ENCODE measurements around the gene RAI1. TPM values are rescaled to one million over a fixed set of nuclear protein-coding genes. Genes with fewer than 3 reads are reported as not detected.

Gene RAI1
- total and polyA plus RNA-seq, 2 experiments from 2014 or later, result 0.87 to 0.89 TPM

DNA sequence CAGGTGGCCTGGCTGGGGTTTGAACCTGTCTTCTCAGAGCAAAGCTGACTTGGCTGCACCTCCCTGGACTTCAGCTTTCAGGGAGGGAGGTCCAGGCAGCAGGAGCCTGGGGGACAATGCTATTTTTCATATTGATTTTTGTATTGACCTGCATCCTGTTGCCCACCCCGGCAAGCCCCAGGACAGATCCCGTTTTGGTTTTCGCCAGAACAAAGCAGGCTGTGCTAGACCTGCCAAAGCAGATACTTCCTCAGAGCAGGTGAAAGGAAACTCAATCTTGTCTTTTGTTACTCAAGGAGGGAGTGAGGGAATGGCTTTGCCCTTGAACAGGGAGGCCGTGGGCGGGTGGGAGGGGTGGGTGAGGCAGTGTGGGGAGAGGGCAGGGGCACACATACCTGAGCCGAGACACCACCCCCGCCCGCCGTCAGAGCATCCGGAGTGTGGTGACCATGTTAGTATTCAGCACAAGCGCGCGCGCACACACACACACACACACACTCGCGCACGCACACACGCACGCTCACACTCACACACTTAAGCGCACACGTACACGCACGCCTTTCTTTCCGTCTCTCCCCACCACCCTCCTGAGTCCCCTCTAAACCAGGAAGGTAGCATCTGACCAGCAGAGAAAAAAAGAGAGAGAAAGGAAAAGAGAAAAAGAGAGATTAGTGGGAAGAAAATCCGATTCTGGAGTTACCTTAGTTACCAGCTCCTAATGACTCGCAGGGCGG, 59.5 kb downstream of the RAI1 start (continued):
- TF ChIP-seq, protein P1, sequence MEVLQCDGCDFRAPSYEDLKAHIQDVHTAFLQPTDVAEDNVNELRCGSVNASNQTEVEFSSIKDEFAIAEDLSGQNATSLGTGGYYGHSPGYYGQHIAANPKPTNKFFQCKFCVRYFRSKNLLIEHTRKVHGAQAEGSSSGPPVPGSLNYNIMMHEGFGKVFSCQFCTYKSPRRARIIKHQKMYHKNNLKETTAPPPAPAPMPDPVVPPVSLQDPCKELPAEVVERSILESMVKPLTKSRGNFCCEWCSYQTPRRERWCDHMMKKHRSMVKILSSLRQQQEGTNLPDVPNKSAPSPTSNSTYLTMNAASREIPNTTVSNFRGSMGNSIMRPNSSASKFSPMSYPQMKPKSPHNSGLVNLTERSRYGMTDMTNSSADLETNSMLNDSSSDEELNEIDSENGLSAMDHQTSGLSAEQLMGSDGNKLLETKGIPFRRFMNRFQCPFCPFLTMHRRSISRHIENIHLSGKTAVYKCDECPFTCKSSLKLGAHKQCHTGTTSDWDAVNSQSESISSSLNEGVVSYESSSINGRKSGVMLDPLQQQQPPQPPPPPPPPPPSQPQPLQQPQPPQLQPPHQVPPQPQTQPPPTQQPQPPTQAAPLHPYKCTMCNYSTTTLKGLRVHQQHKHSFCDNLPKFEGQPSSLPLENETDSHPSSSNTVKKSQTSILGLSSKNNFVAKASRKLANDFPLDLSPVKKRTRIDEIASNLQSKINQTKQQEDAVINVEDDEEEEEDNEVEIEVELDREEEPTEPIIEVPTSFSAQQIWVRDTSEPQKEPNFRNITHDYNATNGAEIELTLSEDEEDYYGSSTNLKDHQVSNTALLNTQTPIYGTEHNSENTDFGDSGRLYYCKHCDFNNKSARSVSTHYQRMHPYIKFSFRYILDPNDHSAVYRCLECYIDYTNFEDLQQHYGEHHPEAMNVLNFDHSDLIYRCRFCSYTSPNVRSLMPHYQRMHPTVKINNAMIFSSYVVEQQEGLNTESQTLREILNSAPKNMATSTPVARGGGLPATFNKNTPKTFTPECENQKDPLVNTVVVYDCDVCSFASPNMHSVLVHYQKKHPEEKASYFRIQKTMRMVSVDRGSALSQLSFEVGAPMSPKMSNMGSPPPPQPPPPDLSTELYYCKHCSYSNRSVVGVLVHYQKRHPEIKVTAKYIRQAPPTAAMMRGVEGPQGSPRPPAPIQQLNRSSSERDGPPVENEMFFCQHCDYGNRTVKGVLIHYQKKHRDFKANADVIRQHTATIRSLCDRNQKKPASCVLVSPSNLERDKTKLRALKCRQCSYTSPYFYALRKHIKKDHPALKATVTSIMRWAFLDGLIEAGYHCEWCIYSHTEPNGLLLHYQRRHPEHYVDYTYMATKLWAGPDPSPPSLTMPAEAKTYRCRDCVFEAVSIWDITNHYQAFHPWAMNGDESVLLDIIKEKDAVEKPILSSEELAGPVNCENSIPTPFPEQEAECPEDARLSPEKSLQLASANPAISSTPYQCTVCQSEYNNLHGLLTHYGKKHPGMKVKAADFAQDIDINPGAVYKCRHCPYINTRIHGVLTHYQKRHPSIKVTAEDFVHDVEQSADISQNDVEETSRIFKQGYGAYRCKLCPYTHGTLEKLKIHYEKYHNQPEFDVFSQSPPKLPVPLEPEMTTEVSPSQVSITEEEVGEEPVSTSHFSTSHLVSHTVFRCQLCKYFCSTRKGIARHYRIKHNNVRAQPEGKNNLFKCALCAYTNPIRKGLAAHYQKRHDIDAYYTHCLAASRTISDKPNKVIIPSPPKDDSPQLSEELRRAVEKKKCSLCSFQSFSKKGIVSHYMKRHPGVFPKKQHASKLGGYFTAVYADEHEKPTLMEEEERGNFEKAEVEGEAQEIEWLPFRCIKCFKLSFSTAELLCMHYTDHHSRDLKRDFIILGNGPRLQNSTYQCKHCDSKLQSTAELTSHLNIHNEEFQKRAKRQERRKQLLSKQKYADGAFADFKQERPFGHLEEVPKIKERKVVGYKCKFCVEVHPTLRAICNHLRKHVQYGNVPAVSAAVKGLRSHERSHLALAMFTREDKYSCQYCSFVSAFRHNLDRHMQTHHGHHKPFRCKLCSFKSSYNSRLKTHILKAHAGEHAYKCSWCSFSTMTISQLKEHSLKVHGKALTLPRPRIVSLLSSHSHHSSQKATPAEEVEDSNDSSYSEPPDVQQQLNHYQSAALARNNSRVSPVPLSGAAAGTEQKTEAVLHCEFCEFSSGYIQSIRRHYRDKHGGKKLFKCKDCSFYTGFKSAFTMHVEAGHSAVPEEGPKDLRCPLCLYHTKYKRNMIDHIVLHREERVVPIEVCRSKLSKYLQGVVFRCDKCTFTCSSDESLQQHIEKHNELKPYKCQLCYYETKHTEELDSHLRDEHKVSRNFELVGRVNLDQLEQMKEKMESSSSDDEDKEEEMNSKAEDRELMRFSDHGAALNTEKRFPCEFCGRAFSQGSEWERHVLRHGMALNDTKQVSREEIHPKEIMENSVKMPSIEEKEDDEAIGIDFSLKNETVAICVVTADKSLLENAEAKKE (CRISPR knock-in tag; IDR thresholded peaks at IDR 0.05), result no peak
- no peak for TF ChIP-seq EZH2phosphoT487 (IDR thresholded peaks at IDR 0.05; ENCODE audit: unreplicated experiment)
- TF ChIP-seq ZNF114 (CRISPR knock-in tag; IDR thresholded peaks at IDR 0.05), result no peak

DNA sequence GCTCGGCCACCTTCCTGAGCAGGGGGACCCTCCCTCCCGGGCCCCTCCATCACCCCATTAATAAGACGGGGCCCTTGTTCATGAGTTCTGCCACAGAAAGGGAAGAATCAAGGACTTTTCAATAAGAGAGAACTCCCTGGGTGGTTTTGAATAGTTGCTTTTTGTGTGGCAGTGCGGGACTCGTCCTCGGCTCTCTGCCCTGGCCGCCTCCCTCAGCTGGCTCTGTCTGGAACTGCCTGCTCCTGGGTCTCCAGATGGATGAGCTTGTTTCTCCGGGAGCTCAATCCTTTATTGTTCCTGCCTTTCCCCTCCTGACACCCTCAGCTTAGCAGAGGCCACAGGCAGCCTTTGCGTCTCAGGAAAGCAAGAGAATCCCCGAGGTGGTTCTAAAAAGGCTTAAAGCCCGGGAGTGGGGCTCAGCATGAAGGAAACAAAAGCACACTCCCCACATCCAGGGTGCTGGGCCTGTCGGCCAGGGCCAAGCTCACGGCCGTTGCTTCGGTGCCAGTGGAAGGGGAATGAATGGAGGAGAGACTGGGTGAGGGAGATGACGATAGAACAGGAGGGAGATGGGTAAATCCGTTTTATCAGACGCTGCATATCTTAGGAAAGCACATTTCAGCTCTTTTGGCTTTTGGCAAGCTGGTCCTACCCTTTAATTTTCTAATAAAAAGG, 60.2 kb downstream of the RAI1 start:
- Histone ChIP-seq H3K4me3 (no peak overlapping the region; the same call in 1 of the 2 replicates), H3K27ac (ENCODE audit: low read depth) (no peak overlapping the region), H3F3A (replicated peaks; ENCODE audit: low read depth) (no peaks in the 10 kb centered on the region), H3K36me3 (ENCODE audit: insufficient read depth) (no peaks in the 10 kb centered on the region), H3K4me1 (ENCODE audit: insufficient read depth) (peaks cover 29% of the 10 kb centered on the region), H3K4me2 (peak overlapping the region; percentile 65), H2AFZ (peak overlapping the region; percentile 94), H4K20me1 (replicated peaks; ENCODE audit: insufficient read depth) (no peaks in the 10 kb centered on the region), H3K9me2 (ENCODE audit: insufficient read depth) (no peaks in the 10 kb centered on the region), H3K27me3 (ENCODE audit: insufficient read depth) (0 out of 2 replicates have a peak, but pooled peaks cover 5% of the 10 kb centered on the region), H3K79me2 (replicated peaks; ENCODE audit: insufficient read depth) (no peaks in the 10 kb centered on the region)
- Mint-ChIP-seq H3K36me3 (ENCODE audit: low read depth) (no peaks in the 10 kb centered on the region), H3K4me3 (no peak overlapping the region), H3K4me1 (peaks cover 36% of the 10 kb centered on the region), H3K27me3 (ENCODE audit: insufficient read depth, low read depth, poor library complexity) (peaks cover 16% of the 10 kb centered on the region), H3K9me3 (no peaks in the 10 kb centered on the region), H3K27ac (peak overlapping the region; percentile 88; the same call in 1 of the 2 replicates)
- peak; percentile 67 for DNase-seq (ENCODE audit: low spot score)
- ATAC-seq, result peak; percentile 72
- TF ChIP-seq ZNF331 (CRISPR knock-in tag; IDR thresholded peaks at IDR 0.05; ENCODE audit: low read depth), result no peak
- TF ChIP-seq, protein P2, sequence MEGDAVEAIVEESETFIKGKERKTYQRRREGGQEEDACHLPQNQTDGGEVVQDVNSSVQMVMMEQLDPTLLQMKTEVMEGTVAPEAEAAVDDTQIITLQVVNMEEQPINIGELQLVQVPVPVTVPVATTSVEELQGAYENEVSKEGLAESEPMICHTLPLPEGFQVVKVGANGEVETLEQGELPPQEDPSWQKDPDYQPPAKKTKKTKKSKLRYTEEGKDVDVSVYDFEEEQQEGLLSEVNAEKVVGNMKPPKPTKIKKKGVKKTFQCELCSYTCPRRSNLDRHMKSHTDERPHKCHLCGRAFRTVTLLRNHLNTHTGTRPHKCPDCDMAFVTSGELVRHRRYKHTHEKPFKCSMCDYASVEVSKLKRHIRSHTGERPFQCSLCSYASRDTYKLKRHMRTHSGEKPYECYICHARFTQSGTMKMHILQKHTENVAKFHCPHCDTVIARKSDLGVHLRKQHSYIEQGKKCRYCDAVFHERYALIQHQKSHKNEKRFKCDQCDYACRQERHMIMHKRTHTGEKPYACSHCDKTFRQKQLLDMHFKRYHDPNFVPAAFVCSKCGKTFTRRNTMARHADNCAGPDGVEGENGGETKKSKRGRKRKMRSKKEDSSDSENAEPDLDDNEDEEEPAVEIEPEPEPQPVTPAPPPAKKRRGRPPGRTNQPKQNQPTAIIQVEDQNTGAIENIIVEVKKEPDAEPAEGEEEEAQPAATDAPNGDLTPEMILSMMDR (conservative IDR thresholded peaks at IDR 0.05; ENCODE audit: low read depth in 2 of 2), result peak in 1 of 2 experiments; percentile 16; a peak in 1 of 4 replicates

All from GM23338 (cell line).